ENCODE results near the gene ENDOV. TPM values are rescaled to one million over a fixed set of nuclear protein-coding genes. Genes with fewer than 3 reads are reported as not detected.

ENDOV gene
- total RNA-seq, 1 donor from 2014 or later = 40.7 TPM

- peaks cover 32% of the 10 kb centered on the region for H3K36me3 Mint-ChIP-seq (ENCODE audit: low read depth, unreplicated experiment)
- H3K9me3 Mint-ChIP-seq (ENCODE audit: unreplicated experiment) = no peaks in the 10 kb centered on the region
- H3K27me3 Mint-ChIP-seq (ENCODE audit: unreplicated experiment) = peaks cover 6% of the 10 kb centered on the region
- peak overlapping the region; percentile 31 for H3K4me3 Mint-ChIP-seq (ENCODE audit: unreplicated experiment)
- no peak for TF ChIP-seq CTCF (IDR thresholded peaks at IDR 0.05; ENCODE audit: unreplicated experiment)
- DNase-seq (ENCODE audit: low spot score) = no peak
- H3K4me1 Mint-ChIP-seq (ENCODE audit: unreplicated experiment) = peaks cover 18% of the 10 kb centered on the region
- H3K27ac Mint-ChIP-seq (ENCODE audit: unreplicated experiment) = no peak overlapping the region
These were observed 21.6 kb upstream of the ENDOV start for GRCh38 chr17:80393241-80393890.

GRCh38 chr17:80393961-80394360, 21.0 kb upstream of the ENDOV start:
- Mint-ChIP-seq H3K9me3 (ENCODE audit: unreplicated experiment) (no peaks in the 10 kb centered on the region), H3K36me3 (ENCODE audit: low read depth, unreplicated experiment) (peaks cover 28% of the 10 kb centered on the region), H3K27me3 (ENCODE audit: unreplicated experiment) (peaks cover 6% of the 10 kb centered on the region), H3K4me3 (ENCODE audit: unreplicated experiment) (no peak overlapping the region), H3K27ac (ENCODE audit: unreplicated experiment) (no peak overlapping the region), H3K4me1 (ENCODE audit: unreplicated experiment) (peaks cover 21% of the 10 kb centered on the region)
- TF ChIP-seq CTCF (IDR thresholded peaks at IDR 0.05; ENCODE audit: unreplicated experiment) = no peak
- DNase-seq (ENCODE audit: low spot score) = no peak

- no peak overlapping the region for H3K27ac Mint-ChIP-seq (ENCODE audit: unreplicated experiment)
- DNase-seq (ENCODE audit: low spot score) = no peak
- TF ChIP-seq CTCF (IDR thresholded peaks at IDR 0.05; ENCODE audit: unreplicated experiment) = no peak
- H3K4me3 Mint-ChIP-seq (ENCODE audit: unreplicated experiment) = no peak overlapping the region
- peaks cover 24% of the 10 kb centered on the region for H3K4me1 Mint-ChIP-seq (ENCODE audit: unreplicated experiment)
- peaks cover 22% of the 10 kb centered on the region for H3K36me3 Mint-ChIP-seq (ENCODE audit: low read depth, unreplicated experiment)
- H3K9me3 Mint-ChIP-seq (ENCODE audit: unreplicated experiment) = no peaks in the 10 kb centered on the region
- H3K27me3 Mint-ChIP-seq (ENCODE audit: unreplicated experiment) = peaks cover 2% of the 10 kb centered on the region
These were observed 20.2 kb upstream of the ENDOV start for GRCh38 chr17:80394629-80395216.

- Mint-ChIP-seq H3K27me3 (ENCODE audit: unreplicated experiment) (no peaks in the 10 kb centered on the region), H3K4me1 (ENCODE audit: unreplicated experiment) (peaks cover 28% of the 10 kb centered on the region), H3K36me3 (ENCODE audit: low read depth, unreplicated experiment) (peaks cover 20% of the 10 kb centered on the region), H3K27ac (ENCODE audit: unreplicated experiment) (no peak overlapping the region), H3K9me3 (ENCODE audit: unreplicated experiment) (no peaks in the 10 kb centered on the region), H3K4me3 (ENCODE audit: unreplicated experiment) (no peak overlapping the region)
- no peak for TF ChIP-seq CTCF (IDR thresholded peaks at IDR 0.05; ENCODE audit: unreplicated experiment)
- no peak for DNase-seq (ENCODE audit: low spot score)
These were observed 19.4 kb upstream of the ENDOV start for GRCh38 chr17:80395402-80396151.

Measured in endothelial cell (in vitro differentiated cells).